ENCODE data around the gene BICDL2.

The BICDL2 gene

GRCh38 chr16:3044708-3045107 is 8.0 kb upstream of the BICDL2 start:
- TF ChIP-seq, protein P1, sequence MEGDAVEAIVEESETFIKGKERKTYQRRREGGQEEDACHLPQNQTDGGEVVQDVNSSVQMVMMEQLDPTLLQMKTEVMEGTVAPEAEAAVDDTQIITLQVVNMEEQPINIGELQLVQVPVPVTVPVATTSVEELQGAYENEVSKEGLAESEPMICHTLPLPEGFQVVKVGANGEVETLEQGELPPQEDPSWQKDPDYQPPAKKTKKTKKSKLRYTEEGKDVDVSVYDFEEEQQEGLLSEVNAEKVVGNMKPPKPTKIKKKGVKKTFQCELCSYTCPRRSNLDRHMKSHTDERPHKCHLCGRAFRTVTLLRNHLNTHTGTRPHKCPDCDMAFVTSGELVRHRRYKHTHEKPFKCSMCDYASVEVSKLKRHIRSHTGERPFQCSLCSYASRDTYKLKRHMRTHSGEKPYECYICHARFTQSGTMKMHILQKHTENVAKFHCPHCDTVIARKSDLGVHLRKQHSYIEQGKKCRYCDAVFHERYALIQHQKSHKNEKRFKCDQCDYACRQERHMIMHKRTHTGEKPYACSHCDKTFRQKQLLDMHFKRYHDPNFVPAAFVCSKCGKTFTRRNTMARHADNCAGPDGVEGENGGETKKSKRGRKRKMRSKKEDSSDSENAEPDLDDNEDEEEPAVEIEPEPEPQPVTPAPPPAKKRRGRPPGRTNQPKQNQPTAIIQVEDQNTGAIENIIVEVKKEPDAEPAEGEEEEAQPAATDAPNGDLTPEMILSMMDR (IDR thresholded peaks at IDR 0.05; ENCODE audit: insufficient read depth, low read depth, low read length, missing control alignments): no peak
- H3K4me3 ChIP-seq (ENCODE audit: low read depth, low read length): no peak overlapping the region
- DNase-seq (ENCODE audit: low read depth): no peak

DNA sequence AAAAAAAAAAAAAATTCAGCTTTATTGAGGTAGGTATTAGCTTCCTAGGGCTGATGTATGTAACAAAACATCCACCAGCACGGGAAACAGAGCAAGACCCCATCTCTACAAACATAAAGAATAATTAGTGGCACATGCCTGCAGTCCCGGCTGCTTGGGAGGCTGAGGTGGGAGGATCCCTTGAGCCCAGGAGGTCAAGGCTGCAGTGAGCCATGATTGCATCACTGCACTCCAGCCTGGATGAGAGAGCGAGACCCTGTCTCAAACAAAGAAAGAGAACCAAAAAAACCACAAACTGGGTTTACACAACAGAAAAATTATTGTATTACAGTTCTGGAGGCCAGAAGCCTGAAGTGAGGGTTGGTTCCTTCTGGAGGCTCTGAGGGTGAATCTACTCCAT is 5.6 kb upstream of the BICDL2 start:
- no peak overlapping the region for H3K4me3 ChIP-seq (ENCODE audit: low read depth, low read length)
- TF ChIP-seq, protein P1 (IDR thresholded peaks at IDR 0.05; ENCODE audit: insufficient read depth, low read depth, low read length, missing control alignments): no peak
- DNase-seq (ENCODE audit: low read depth): no peak

DNA sequence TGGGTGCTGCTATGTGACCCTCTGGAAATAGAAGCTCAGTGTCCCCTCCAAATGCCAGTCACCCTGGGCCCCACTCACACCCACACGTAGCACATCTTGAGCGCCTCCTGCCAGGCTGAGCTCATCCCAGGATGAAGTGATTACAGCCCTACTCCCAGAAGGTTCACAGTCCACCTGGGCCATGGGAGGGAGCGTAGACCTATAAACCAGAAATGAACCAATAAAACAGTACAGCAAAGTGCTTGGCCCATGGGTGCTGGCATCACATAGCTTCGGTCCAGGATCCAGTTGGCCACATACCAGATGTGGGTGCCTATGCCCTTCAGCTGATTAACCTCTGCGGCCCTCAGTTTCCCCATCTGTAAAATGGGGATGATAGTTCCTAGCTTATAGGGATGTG is 2.2 kb upstream of the BICDL2 start:
- H3K4me3 ChIP-seq (ENCODE audit: low read depth, low read length): no peak overlapping the region
- TF ChIP-seq, protein P1 (IDR thresholded peaks at IDR 0.05; ENCODE audit: insufficient read depth, low read depth, low read length, missing control alignments): no peak
- DNase-seq (ENCODE audit: low read depth): no peak

GRCh38 chr16:3038256-3038655 is 1.5 kb upstream of the BICDL2 start:
- TF ChIP-seq, protein P1 (IDR thresholded peaks at IDR 0.05; ENCODE audit: insufficient read depth, low read depth, low read length, missing control alignments): no peak
- no peak for DNase-seq (ENCODE audit: low read depth)
- no peak overlapping the region for H3K4me3 ChIP-seq (ENCODE audit: low read depth, low read length)

GRCh38 chr16:3035972-3036725 is 595 bp downstream of the BICDL2 start:
- H3K4me3 ChIP-seq (ENCODE audit: low read depth, low read length): no peak overlapping the region
- no peak for DNase-seq (ENCODE audit: low read depth)
- TF ChIP-seq, protein P1 (IDR thresholded peaks at IDR 0.05; ENCODE audit: insufficient read depth, low read depth, low read length, missing control alignments): no peak

GRCh38 chr16:3035289-3035971 is 1.3 kb downstream of the BICDL2 start:
- TF ChIP-seq, protein P1 (IDR thresholded peaks at IDR 0.05; ENCODE audit: insufficient read depth, low read depth, low read length, missing control alignments): no peak
- no peak for DNase-seq (ENCODE audit: low read depth)
- H3K4me3 ChIP-seq (ENCODE audit: low read depth, low read length): no peak overlapping the region

Measured in GM12865 (cell line).